HEK293 (cell line): ENCODE results near the gene LRCH4.
"Not testable (repeated sequence)": the region's sequence is repeated elsewhere in the genome, so short reads cannot be mapped to it uniquely, and the experiment has no call there.

Experiments
- PRDM4 ChIP-seq: fragments of 450-650 bp; formaldehyde crosslinking; IDR thresholded peaks from 2 replicates; pipeline ENCODE4 v1.5.1; 2017; ENCODE audit warnings: missing biosample characterization, missing genetic modification characterization
- SCRT1 ChIP-seq: fragments of 450-650 bp; formaldehyde crosslinking; IDR thresholded peaks from 2 replicates; pipeline ENCODE4 v1.5.1; 2016; ENCODE audit warnings: missing biosample characterization, missing genetic modification characterization, borderline replicate concordance
- TCF7L2 ChIP-seq: IDR thresholded peaks from 2 replicates; pipeline ENCODE4 v1.6.1; 2011; ENCODE audit warnings: low read depth, mild to moderate bottlenecking, inconsistent platforms, low read length, moderate library complexity, borderline replicate concordance
- TRIM28 ChIP-seq: IDR thresholded peaks from 2 replicates; pipeline ENCODE4 v1.6.1; 2011; ENCODE audit warnings: low read length, control low read depth, borderline replicate concordance
- YY1 ChIP-seq: fragments of 450-650 bp; formaldehyde crosslinking; IDR thresholded peaks from 2 replicates; pipeline ENCODE4 v1.5.1; 2018; ENCODE audit warnings: missing biosample characterization, missing genetic modification characterization
- ZBTB1 ChIP-seq: fragments of 450-650 bp; formaldehyde crosslinking; IDR thresholded peaks from 2 replicates; pipeline ENCODE4 v1.5.1; 2016; ENCODE audit warnings: missing biosample characterization, missing genetic modification characterization
- ZNF155 ChIP-seq: fragments of 450-650 bp; formaldehyde crosslinking; IDR thresholded peaks from 2 replicates; pipeline ENCODE4 v1.5.1; 2016; ENCODE audit warnings: missing biosample characterization, missing genetic modification characterization
- ZNF19 ChIP-seq: fragments of 450-650 bp; formaldehyde crosslinking; IDR thresholded peaks from 2 replicates; pipeline ENCODE4; 2016; ENCODE audit warnings: missing biosample characterization, missing genetic modification characterization, low read depth
- ZNF311 ChIP-seq: fragments of 450-650 bp; formaldehyde crosslinking; IDR thresholded peaks from 2 replicates; pipeline ENCODE4 v1.5.1; 2017; ENCODE audit warnings: missing biosample characterization, missing genetic modification characterization, borderline replicate concordance
- ZNF391 ChIP-seq: fragments of 450-650 bp; formaldehyde crosslinking; IDR thresholded peaks from 2 replicates; pipeline ENCODE4 v1.5.1; 2016; ENCODE audit warnings: low read depth, missing biosample characterization, missing genetic modification characterization, borderline replicate concordance
- ZNF426 ChIP-seq: fragments of 450-650 bp; formaldehyde crosslinking; IDR thresholded peaks from 2 replicates; pipeline ENCODE4 v1.5.1; 2017; ENCODE audit warnings: missing biosample characterization, missing genetic modification characterization, mild to moderate bottlenecking, inconsistent platforms, moderate library complexity
- ZNF624 ChIP-seq: fragments of 450-650 bp; formaldehyde crosslinking; IDR thresholded peaks from 2 replicates; pipeline ENCODE4 v1.5.1; 2017; ENCODE audit warnings: missing biosample characterization, missing genetic modification characterization
- TF ChIP-seq, protein P1 (sequence below): fragments of 450-650 bp; formaldehyde crosslinking; IDR thresholded peaks from 2 replicates; pipeline ENCODE4 v1.5.1; 2016; ENCODE audit warnings: missing biosample characterization, missing genetic modification characterization

DNA sequence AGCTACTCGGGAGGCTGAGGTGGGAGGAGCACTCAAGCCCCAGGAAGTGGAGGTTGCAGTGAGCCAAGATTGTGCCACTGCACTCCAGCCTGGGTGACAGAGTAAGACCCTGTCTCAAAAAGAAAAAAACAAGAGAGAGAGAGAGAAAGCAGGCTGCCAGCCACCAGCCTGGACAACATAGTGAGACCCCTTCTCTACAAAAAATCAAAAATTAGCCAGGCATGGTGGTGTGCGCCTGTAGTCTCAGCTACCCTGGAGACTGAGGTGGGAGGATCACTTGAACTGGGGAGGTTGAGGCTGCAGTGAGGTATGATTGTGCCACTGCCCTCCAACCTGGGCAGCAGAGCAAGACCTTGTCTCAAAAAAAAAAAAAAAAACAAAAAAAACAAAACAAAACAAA lies 49.2 kb downstream of the LRCH4 start:
- not testable (repeated sequence) for TF ChIP-seq ZNF311 (tag by site-specific recombination); ZNF391; TCF7L2; TRIM28; SCRT1 (tag by site-specific recombination); ZNF624 (tag by site-specific recombination); ZBTB1; ZNF19; YY1 (tag by site-specific recombination); ZNF426 (tag by site-specific recombination); ZNF155 (tag by site-specific recombination); PRDM4 (tag by site-specific recombination)
- TF ChIP-seq, protein P1, sequence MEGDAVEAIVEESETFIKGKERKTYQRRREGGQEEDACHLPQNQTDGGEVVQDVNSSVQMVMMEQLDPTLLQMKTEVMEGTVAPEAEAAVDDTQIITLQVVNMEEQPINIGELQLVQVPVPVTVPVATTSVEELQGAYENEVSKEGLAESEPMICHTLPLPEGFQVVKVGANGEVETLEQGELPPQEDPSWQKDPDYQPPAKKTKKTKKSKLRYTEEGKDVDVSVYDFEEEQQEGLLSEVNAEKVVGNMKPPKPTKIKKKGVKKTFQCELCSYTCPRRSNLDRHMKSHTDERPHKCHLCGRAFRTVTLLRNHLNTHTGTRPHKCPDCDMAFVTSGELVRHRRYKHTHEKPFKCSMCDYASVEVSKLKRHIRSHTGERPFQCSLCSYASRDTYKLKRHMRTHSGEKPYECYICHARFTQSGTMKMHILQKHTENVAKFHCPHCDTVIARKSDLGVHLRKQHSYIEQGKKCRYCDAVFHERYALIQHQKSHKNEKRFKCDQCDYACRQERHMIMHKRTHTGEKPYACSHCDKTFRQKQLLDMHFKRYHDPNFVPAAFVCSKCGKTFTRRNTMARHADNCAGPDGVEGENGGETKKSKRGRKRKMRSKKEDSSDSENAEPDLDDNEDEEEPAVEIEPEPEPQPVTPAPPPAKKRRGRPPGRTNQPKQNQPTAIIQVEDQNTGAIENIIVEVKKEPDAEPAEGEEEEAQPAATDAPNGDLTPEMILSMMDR = not testable (repeated sequence)
